H9 (cell line): Measurements from ENCODE around the gene BEST2. TPM values are rescaled to one million over a fixed set of nuclear protein-coding genes. Genes with fewer than 3 reads are reported as not detected.

Source experiments
- DNase-seq: peaks from one replicate; pipeline ENCODE4 v3.0.0-alpha.2; 2017
- H2AFZ ChIP-seq: one replicate; pipeline ENCODE4 v1.6.1; 2013; ENCODE audit warnings: mild to moderate bottlenecking, low read length, control low read depth, moderate library complexity
- H2AK5ac ChIP-seq: 2 replicates; pipeline ENCODE4 v1.6.1; 2013; ENCODE audit warnings: low read length, control low read depth, mixed read lengths; ENCODE audit not compliant: insufficient read length
- H2BK120ac ChIP-seq: one replicate; pipeline ENCODE4 v1.6.1; 2013; ENCODE audit warnings: low read depth, mild to moderate bottlenecking, low read length, control low read depth, inconsistent platforms; ENCODE audit not compliant: poor library complexity, severe bottlenecking
- H2BK12ac ChIP-seq: 2 replicates; pipeline ENCODE4 v1.6.1; 2013; ENCODE audit warnings: low read length, control low read depth, mixed read lengths, low read depth; ENCODE audit not compliant: insufficient read length
- H2BK15ac ChIP-seq: 2 replicates; pipeline ENCODE4 v1.6.1; 2013; ENCODE audit warnings: low read depth, low read length, control low read depth
- H2BK20ac ChIP-seq: one replicate; pipeline ENCODE4 v1.6.1; 2013; ENCODE audit warnings: low read depth, mild to moderate bottlenecking, low read length, control low read depth, inconsistent platforms; ENCODE audit not compliant: poor library complexity, severe bottlenecking
- H2BK5ac ChIP-seq: 2 replicates; pipeline ENCODE4 v1.6.1; 2013; ENCODE audit warnings: low read length, control low read depth, mixed read lengths; ENCODE audit not compliant: insufficient read length
- H3K14ac ChIP-seq: 2 replicates; pipeline ENCODE4 v1.6.1; 2013; ENCODE audit warnings: low read length, control low read depth; ENCODE audit not compliant: insufficient read depth
- H3K18ac ChIP-seq: 2 replicates; pipeline ENCODE4 v1.6.1; 2013; ENCODE audit warnings: low read depth, mild to moderate bottlenecking, mixed read lengths, low read length, control low read depth; ENCODE audit not compliant: insufficient read length
- H3K23ac ChIP-seq: 2 replicates; pipeline ENCODE4 v1.6.1; 2013; ENCODE audit warnings: low read length, control low read depth, mixed read lengths, low read depth; ENCODE audit not compliant: insufficient read length
- H3K23me2 ChIP-seq: 2 replicates; pipeline ENCODE4 v1.6.1; 2013; ENCODE audit warnings: low read depth, mild to moderate bottlenecking, mixed read lengths, low read length, control low read depth; ENCODE audit not compliant: insufficient read length, poor library complexity, severe bottlenecking
- H3K27ac ChIP-seq: 2 replicates; pipeline ENCODE4 v1.5.1; 2013; ENCODE audit warnings: low read length, control low read depth, mixed read lengths, low read depth; ENCODE audit not compliant: insufficient read length
- H3K27me3 ChIP-seq: 2 replicates; pipeline ENCODE4 v1.6.1; 2013; ENCODE audit warnings: low read length, control low read depth, inconsistent platforms; ENCODE audit not compliant: insufficient read depth
- H3K4ac ChIP-seq: 2 replicates; pipeline ENCODE4 v1.6.1; 2013; ENCODE audit warnings: low read depth, mild to moderate bottlenecking, control low read depth, inconsistent platforms, low read length, moderate library complexity
- H3K4me1 ChIP-seq: 2 replicates; pipeline ENCODE4 v1.6.1; 2013; ENCODE audit warnings: low read length, control low read depth, inconsistent platforms; ENCODE audit not compliant: insufficient read depth
- H3K4me2 ChIP-seq: 2 replicates; pipeline ENCODE4 v1.6.1; 2013; ENCODE audit warnings: low read length, control low read depth, mixed read lengths; ENCODE audit not compliant: insufficient read length, insufficient read depth
- H3K56ac ChIP-seq: 2 replicates; pipeline ENCODE4 v1.6.1; 2013; ENCODE audit warnings: low read depth, mild to moderate bottlenecking, mixed read lengths, low read length, control low read depth; ENCODE audit not compliant: insufficient read length
- H3K79me1 ChIP-seq: 2 replicates; pipeline ENCODE4 v1.6.1; 2013; ENCODE audit warnings: low read depth, mild to moderate bottlenecking, moderate library complexity, low read length, control low read depth, inconsistent platforms; ENCODE audit not compliant: insufficient read depth, poor library complexity, severe bottlenecking
- H3K79me2 ChIP-seq: 2 replicates; pipeline ENCODE4 v1.6.1; 2013; ENCODE audit warnings: low read length, control low read depth, inconsistent platforms; ENCODE audit not compliant: insufficient read depth
- H3K9ac ChIP-seq: 2 replicates; pipeline ENCODE4 v1.6.1; 2013; ENCODE audit warnings: low read length, control low read depth, mixed read lengths; ENCODE audit not compliant: insufficient read length; ENCODE audit errors: extremely low read depth
- H3K9me3 ChIP-seq: one replicate; pipeline ENCODE4 v1.6.1; 2013; ENCODE audit warnings: low read depth, low read length, inconsistent platforms; ENCODE audit not compliant: control insufficient read depth
- H3T11ph ChIP-seq: one replicate; pipeline ENCODE4 v1.6.1; 2013; ENCODE audit warnings: mild to moderate bottlenecking, low read length, control low read depth, inconsistent platforms
- H4K20me1 ChIP-seq: one replicate; pipeline ENCODE4 v1.6.1; 2013; ENCODE audit not compliant: control insufficient read depth, insufficient read length, insufficient read depth
- H4K5ac ChIP-seq: 2 replicates; pipeline ENCODE4 v1.6.1; 2013; ENCODE audit warnings: low read depth, mild to moderate bottlenecking, mixed read lengths, low read length, control low read depth; ENCODE audit not compliant: insufficient read length
- H4K8ac ChIP-seq: replicated peaks from 2 replicates; pipeline ENCODE4 v1.6.1; 2013; ENCODE audit warnings: low read length, control low read depth, mixed read lengths, low read depth; ENCODE audit not compliant: insufficient read length
- H4K91ac ChIP-seq: 2 replicates; pipeline ENCODE4 v1.6.1; 2013; ENCODE audit warnings: low read depth, mild to moderate bottlenecking, moderate library complexity, mixed read lengths, low read length, control low read depth; ENCODE audit not compliant: insufficient read length
- H3K27ac Mint-ChIP-seq, 3 experiments: 2 replicates in 2 of 3; 3 replicates in 1 of 3; pipeline ENCODE4 v1.8.0; 2020 to 2021; ENCODE audit warnings: mixed read lengths in 3 of 3, mild to moderate bottlenecking in 1 of 3, moderate library complexity in 1 of 3
- H3K27me3 Mint-ChIP-seq: 2 replicates; pipeline ENCODE4 v1.8.0; 2021; ENCODE audit warnings: low read depth, mild to moderate bottlenecking, moderate library complexity, mixed read lengths
- H3K36me3 Mint-ChIP-seq, 3 experiments: 2 replicates in 2 of 3; 3 replicates in 1 of 3; pipeline ENCODE4 v1.8.0; 2020 to 2021; ENCODE audit warnings: low read depth in 3 of 3, mixed read lengths in 3 of 3; ENCODE audit not compliant: insufficient read depth in 1 of 3
- H3K4me1 Mint-ChIP-seq, 2 experiments: 2 replicates each; pipeline ENCODE4 v1.8.0; 2020; ENCODE audit warnings: mixed read lengths in 2 of 2
- H3K4me3 Mint-ChIP-seq, 2 experiments: 2 replicates in 1 of 2; 3 replicates in 1 of 2; pipeline ENCODE4 v1.8.0; 2020 to 2021; ENCODE audit warnings: mild to moderate bottlenecking in 2 of 2, mixed read lengths in 2 of 2, moderate library complexity in 1 of 2
- H3K9me3 Mint-ChIP-seq, 2 experiments: 2 replicates in 1 of 2; 3 replicates in 1 of 2; pipeline ENCODE4 v1.8.0; 2020; ENCODE audit warnings: mild to moderate bottlenecking in 2 of 2, mixed read lengths in 2 of 2, moderate library complexity in 1 of 2
- CTCF ChIP-seq: fragments of 200-600 bp; sonication (generic); conservative IDR thresholded peaks from 3 replicates; pipeline ENCODE4 v1.8.0; 2021; ENCODE audit warnings: antibody characterized with exemption, mild to moderate bottlenecking
- WGBS: extraction: QIAGEN DNeasy Blood & Tissue Kit; methylation state at CpG from one replicate; pipeline ENCODE4 v1.1.7; 2013; ENCODE audit warnings: missing lambda C conversion rate, low lambda C conversion rate, mixed read lengths; ENCODE audit not compliant: insufficient read length; ENCODE audit errors: extremely low coverage; 5-methylcytosine and 5-hydroxymethylcytosine counted together
- total RNA-seq: library from RNA; stranded (reverse); gene quantifications from 2 replicates; pipeline ENCODE4 v1.2.1, GENCODE V29; 2021

Gene BEST2
- total RNA-seq, 1 experiment from 2014 or later, result 1.6 TPM

GRCh38 chr19:12767150-12767549 is 15.6 kb downstream of the BEST2 start:
- no peak overlapping the region; a peak in 1 of 7 replicates for H3K27ac Mint-ChIP-seq
- no peak overlapping the region for H3K14ac ChIP-seq
- H3K4me2 ChIP-seq, result no peak overlapping the region
- H3K4me3 Mint-ChIP-seq, result no peak overlapping the region; a peak in 1 of 5 replicates
- H3K4me1 Mint-ChIP-seq, result peaks cover 12 to 21% of the 10 kb centered on the region in 2 experiments
- H3K4ac ChIP-seq, result no peak overlapping the region
- no peaks in the 10 kb centered on the region for H3K27me3 Mint-ChIP-seq
- H3K9me3 Mint-ChIP-seq, result no peaks in the 10 kb centered on the region
- H2AFZ ChIP-seq, result no peak overlapping the region
- no peak overlapping the region for H4K91ac ChIP-seq
- no peak overlapping the region for H2AK5ac ChIP-seq
- peaks cover 34 to 60% (median 54%) of the 10 kb centered on the region in 3 experiments for H3K36me3 Mint-ChIP-seq
- no peak for TF ChIP-seq CTCF
- no peak overlapping the region for H2BK20ac ChIP-seq
- H3K9ac ChIP-seq, result no peak overlapping the region
- H3T11ph ChIP-seq, result no peak overlapping the region
- no peak overlapping the region for H4K8ac ChIP-seq
- no peaks in the 10 kb centered on the region for H3K79me2 ChIP-seq
- no peaks in the 10 kb centered on the region; the same call in 1 of the 2 replicates for H3K4me1 ChIP-seq
- H2BK5ac ChIP-seq, result no peak overlapping the region
- H3K23ac ChIP-seq, result no peak overlapping the region
- H4K20me1 ChIP-seq, result no peaks in the 10 kb centered on the region
- no peaks in the 10 kb centered on the region for H3K27me3 ChIP-seq
- H3K23me2 ChIP-seq, result no peaks in the 10 kb centered on the region
- H3K56ac ChIP-seq, result no peak overlapping the region
- no peak overlapping the region for H2BK12ac ChIP-seq
- DNase-seq, result no peak
- no peak overlapping the region for H2BK120ac ChIP-seq
- no peak overlapping the region for H4K5ac ChIP-seq
- no peak overlapping the region for H3K27ac ChIP-seq
- no peaks in the 10 kb centered on the region for H3K9me3 ChIP-seq
- no peak overlapping the region for H3K18ac ChIP-seq
- no peaks in the 10 kb centered on the region for H3K79me1 ChIP-seq
- no peak overlapping the region for H2BK15ac ChIP-seq
- WGBS, result no CpG with 5 or more reads among the region's 11 CpGs
